ENCODE data around the gene CHID1.

DNA sequence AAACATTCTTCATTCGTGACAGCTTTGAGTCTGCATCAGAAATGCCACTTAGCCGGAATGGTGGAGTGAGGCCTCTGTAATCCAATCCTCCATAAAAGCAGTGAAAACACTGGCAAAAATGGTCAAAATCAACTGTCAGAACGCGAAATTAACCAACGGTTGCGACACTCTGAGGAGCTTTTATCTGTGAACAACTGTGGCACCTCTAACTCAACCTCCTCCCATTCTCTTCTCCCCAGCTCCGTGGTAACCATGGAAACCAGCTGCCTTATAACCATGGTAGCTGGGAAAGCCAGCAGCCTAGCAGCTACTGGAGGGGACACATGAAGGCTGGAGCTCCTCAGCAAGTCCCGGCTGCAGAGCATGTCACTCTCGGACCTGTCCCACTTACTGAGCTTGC is 35.4 kb upstream of the CHID1 start:
- TF ChIP-seq, protein P1, sequence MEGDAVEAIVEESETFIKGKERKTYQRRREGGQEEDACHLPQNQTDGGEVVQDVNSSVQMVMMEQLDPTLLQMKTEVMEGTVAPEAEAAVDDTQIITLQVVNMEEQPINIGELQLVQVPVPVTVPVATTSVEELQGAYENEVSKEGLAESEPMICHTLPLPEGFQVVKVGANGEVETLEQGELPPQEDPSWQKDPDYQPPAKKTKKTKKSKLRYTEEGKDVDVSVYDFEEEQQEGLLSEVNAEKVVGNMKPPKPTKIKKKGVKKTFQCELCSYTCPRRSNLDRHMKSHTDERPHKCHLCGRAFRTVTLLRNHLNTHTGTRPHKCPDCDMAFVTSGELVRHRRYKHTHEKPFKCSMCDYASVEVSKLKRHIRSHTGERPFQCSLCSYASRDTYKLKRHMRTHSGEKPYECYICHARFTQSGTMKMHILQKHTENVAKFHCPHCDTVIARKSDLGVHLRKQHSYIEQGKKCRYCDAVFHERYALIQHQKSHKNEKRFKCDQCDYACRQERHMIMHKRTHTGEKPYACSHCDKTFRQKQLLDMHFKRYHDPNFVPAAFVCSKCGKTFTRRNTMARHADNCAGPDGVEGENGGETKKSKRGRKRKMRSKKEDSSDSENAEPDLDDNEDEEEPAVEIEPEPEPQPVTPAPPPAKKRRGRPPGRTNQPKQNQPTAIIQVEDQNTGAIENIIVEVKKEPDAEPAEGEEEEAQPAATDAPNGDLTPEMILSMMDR (conservative IDR thresholded peaks at IDR 0.05; ENCODE audit: low read depth in 2 of 2): no peak
- no peak for TF ChIP-seq POLR2AphosphoS5 (IDR thresholded peaks at IDR 0.05; ENCODE audit: low read depth)
- no peak for TF ChIP-seq EZH2 (IDR thresholded peaks at IDR 0.05; ENCODE audit: low read depth, unreplicated experiment)

Data from GM23338 (cell line).